ENCODE measurements around the gene TCTN3.
A peak's percentile ranks its signal among the peaks of the same experiment; 100 is the strongest.

The TCTN3 gene

DNA sequence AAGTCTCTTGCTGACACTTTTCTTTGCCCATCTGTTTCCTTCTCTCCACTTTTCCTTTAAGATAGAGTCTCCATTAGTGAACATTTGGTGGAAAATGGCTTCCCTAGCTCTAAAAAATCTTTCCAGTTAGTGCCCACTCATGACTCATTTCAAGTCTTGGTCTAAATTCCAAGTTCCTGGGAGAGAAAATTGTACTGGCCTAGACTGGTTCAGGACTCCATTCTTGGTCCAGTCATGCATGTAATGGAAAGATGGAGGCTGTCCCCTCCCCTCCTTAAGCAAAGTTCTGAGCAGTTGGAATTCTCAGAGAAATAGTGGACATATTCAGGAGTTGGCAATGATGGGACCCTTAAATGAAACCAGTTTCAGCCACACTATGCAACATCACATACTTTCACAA lies 33.4 kb downstream of the TCTN3 start:
- Histone ChIP-seq H3K18ac (ENCODE audit: low read length) (no peak overlapping the region), H4K5ac (ENCODE audit: low read length) (no peak overlapping the region), H3K56ac (ENCODE audit: low read length) (no peak overlapping the region), H3K27ac (ENCODE audit: low read depth, low read length) (no peak overlapping the region), H3K27me3 (ENCODE audit: insufficient read depth, low read length, poor library complexity) (no peaks in the 10 kb centered on the region), H3K36me3 (ENCODE audit: control insufficient read depth, insufficient read depth, low read length) (peaks cover 2% of the 10 kb centered on the region), H2AK5ac (ENCODE audit: low read length) (no peak overlapping the region), H3K9ac (ENCODE audit: low read length) (no peak overlapping the region), H2BK5ac (ENCODE audit: low read length) (no peak overlapping the region), H3K4me2 (ENCODE audit: low read length) (no peak overlapping the region), H2BK120ac (ENCODE audit: low read depth, low read length) (no peak overlapping the region), H2BK15ac (replicated peaks; ENCODE audit: low read depth) (no peak overlapping the region), H4K8ac (ENCODE audit: low read depth, low read length) (no peak overlapping the region), H3K79me2 (ENCODE audit: control insufficient read depth, insufficient read depth, low read length) (peaks cover 8% of the 10 kb centered on the region), H3K4ac (ENCODE audit: low read depth, low read length) (no peak overlapping the region), H3K79me1 (ENCODE audit: low read length) (no peaks in the 10 kb centered on the region), H3K23ac (ENCODE audit: low read length) (no peak overlapping the region), H3K4me3 (ENCODE audit: low read length) (no peak overlapping the region), H3K4me1 (ENCODE audit: control insufficient read depth, low read depth, low read length) (no peaks in the 10 kb centered on the region)
- DNase-seq, result no peak

DNA sequence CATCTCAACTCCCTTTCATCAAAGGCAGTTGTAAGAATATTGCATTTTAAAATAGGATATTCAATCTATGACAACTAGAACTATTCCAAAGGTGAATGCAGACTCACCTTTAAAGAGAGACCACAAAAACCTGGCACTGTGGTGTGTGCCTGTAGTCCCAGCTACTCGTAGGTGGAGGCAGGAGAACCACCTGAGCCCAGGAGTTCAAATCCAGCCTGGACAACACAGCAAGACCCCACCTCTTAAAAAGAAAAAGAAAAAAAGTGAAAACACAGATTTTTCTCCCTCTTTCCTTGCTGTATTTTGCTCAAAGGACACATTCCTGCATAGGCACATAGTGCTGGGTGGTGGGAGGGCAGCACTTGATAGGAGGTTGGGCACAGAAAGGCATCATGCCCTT lies 36.5 kb downstream of the TCTN3 start:
- no peak for DNase-seq

DNA sequence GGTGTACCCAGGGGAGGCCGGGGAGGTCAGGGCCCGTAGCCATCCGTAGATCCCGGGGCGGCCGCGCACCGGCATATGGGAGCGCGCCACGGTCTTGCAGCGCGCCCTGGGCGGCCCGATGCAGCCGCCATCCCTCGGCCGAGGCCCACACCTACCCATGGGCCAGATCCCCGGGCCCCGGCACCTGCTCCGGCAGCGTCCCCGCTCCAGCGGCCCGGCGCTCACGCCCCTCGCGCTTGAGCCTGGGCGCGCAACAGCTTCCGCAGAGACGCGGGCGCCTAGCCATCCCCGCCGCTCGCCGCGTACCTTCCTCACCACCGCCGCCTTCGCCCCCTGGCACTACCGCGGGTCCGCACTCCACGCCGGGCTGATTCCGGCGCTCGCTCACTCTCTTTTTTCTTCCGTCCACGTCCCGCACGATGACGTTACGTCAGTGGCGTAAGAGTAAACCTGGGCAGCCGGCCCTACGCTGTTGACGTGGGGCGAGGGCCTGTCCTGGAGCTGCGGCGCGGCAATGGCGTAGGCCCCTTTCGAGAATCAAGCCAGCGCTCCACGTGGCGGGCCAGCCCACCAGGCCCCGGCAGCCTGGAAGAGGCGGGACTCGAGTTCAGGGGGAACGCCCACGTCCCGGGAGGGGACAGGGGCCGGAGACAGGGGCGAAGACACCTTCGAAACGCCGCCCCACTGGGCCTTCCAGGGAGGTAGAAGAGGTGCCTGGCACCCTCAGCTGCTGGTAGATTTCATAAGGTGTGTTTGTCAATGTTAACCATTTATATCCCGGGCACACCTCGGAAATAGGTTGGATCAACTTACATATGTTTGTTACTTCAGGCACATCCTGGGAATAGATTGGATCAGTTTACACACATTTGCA lies 37.2 kb downstream of the TCTN3 start, which contains the start of gene ALDH18A1:
Gene ALDH18A1, minus strand, starts transcription at position 421 of the 874 bp plus-strand sequence. CDS start 3,334 bp downstream, outside the sequence.
- Histone ChIP-seq H3K23ac (ENCODE audit: low read length) (peak within 1 kb of the TSS; percentile 48), H3K4ac (ENCODE audit: low read depth, low read length) (peak within 1 kb of the TSS; percentile 22), H3K27ac (ENCODE audit: low read depth, low read length) (no peak within 1 kb of the TSS), H3K4me3 (ENCODE audit: low read length) (peak within 1 kb of the TSS; percentile 83), H4K8ac (ENCODE audit: low read depth, low read length) (no peak within 1 kb of the TSS), H3K36me3 (ENCODE audit: control insufficient read depth, insufficient read depth, low read length) (peaks cover 1% of the 10 kb centered on the region), H3K79me1 (ENCODE audit: low read length) (peaks cover 4% of the 10 kb centered on the region), H3K4me2 (ENCODE audit: low read length) (peak within 1 kb of the TSS; percentile 86), H2BK5ac (ENCODE audit: low read length) (no peak within 1 kb of the TSS), H3K79me2 (ENCODE audit: control insufficient read depth, insufficient read depth, low read length) (peaks cover 16% of the 10 kb centered on the region), H2BK120ac (ENCODE audit: low read depth, low read length) (no peak within 1 kb of the TSS), H2AK5ac (ENCODE audit: low read length) (no peak within 1 kb of the TSS), H4K5ac (ENCODE audit: low read length) (no peak within 1 kb of the TSS), H3K4me1 (ENCODE audit: control insufficient read depth, low read depth, low read length) (no peaks in the 10 kb centered on the region), H3K56ac (ENCODE audit: low read length) (peak within 1 kb of the TSS; percentile 93), H3K9ac (ENCODE audit: low read length) (peak within 1 kb of the TSS; percentile 82), H3K18ac (ENCODE audit: low read length) (peak within 1 kb of the TSS; percentile 29), H2BK15ac (replicated peaks; ENCODE audit: low read depth) (no peak within 1 kb of the TSS), H3K27me3 (ENCODE audit: insufficient read depth, low read length, poor library complexity) (no peaks in the 10 kb centered on the region)
- peak; percentile 92 for DNase-seq
- no CpG with 5 or more reads among the region's 83 CpGs for whole genome bisulfite sequencing (ENCODE audit: extremely low coverage, insufficient coverage, low lambda C conversion rate)

More for the DNA sequence above, 36.5 kb downstream of the TCTN3 start:
- Histone ChIP-seq H3K27ac (ENCODE audit: low read depth, low read length) (no peak overlapping the region), H3K56ac (ENCODE audit: low read length) (peak overlapping the region; percentile 70), H3K4me2 (ENCODE audit: low read length) (no peak overlapping the region), H3K4me1 (ENCODE audit: control insufficient read depth, low read depth, low read length) (no peaks in the 10 kb centered on the region), H4K5ac (ENCODE audit: low read length) (no peak overlapping the region), H3K4ac (ENCODE audit: low read depth, low read length) (no peak overlapping the region), H3K18ac (ENCODE audit: low read length) (no peak overlapping the region), H2BK15ac (replicated peaks; ENCODE audit: low read depth) (no peak overlapping the region), H3K23ac (ENCODE audit: low read length) (no peak overlapping the region), H3K79me1 (ENCODE audit: low read length) (peaks cover 4% of the 10 kb centered on the region), H3K9ac (ENCODE audit: low read length) (peak overlapping the region; percentile 47), H3K27me3 (ENCODE audit: insufficient read depth, low read length, poor library complexity) (no peaks in the 10 kb centered on the region), H2BK120ac (ENCODE audit: low read depth, low read length) (no peak overlapping the region), H3K79me2 (ENCODE audit: control insufficient read depth, insufficient read depth, low read length) (peaks cover 16% of the 10 kb centered on the region), H3K36me3 (ENCODE audit: control insufficient read depth, insufficient read depth, low read length) (no peaks in the 10 kb centered on the region), H2AK5ac (ENCODE audit: low read length) (no peak overlapping the region), H2BK5ac (ENCODE audit: low read length) (no peak overlapping the region), H3K4me3 (ENCODE audit: low read length) (no peak overlapping the region), H4K8ac (ENCODE audit: low read depth, low read length) (no peak overlapping the region)
- no CpG with 5 or more reads among the region's 1 CpG for WGBS (ENCODE audit: extremely low coverage, insufficient coverage, low lambda C conversion rate)

DNA sequence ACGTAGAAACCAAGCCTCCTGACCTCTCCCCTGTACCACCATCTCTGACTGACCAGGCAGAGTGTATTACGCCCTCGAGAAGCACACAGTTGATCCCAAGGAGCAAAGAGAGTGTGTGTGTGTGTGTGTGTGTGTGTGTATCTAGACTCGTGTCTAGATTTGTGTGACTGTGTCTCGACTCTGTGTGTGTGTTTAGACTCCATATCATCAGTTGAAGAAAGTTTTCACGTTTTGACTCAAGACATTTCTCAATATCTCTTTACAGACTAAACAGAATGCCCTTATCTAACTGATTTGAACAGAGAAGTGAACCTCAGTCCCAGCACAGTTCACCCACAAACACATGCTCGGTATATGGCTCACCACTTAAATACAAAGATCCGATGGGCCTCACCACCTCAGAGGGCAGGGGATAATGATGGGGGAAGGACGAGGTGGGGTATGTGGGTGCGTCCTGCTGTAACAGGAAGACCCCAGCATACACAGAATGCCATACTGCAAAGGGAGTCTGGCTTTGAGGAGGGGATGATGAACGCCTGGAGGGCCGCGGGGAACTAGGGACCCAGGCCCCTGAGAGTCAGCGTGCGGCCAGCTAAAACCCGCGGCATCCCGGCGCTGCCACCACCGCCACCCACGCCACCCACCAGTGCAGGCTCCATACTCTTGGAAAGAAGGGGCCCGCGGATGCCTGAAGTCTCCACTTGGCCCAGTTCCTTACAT lies 38.0 kb downstream of the TCTN3 start:
- Histone ChIP-seq H2AK5ac (ENCODE audit: low read length) (no peak overlapping the region), H3K4me2 (ENCODE audit: low read length) (peak overlapping the region; percentile 86), H3K79me1 (ENCODE audit: low read length) (peaks cover 6% of the 10 kb centered on the region), H4K5ac (ENCODE audit: low read length) (no peak overlapping the region), H2BK120ac (ENCODE audit: low read depth, low read length) (no peak overlapping the region), H4K8ac (ENCODE audit: low read depth, low read length) (no peak overlapping the region), H3K4me3 (ENCODE audit: low read length) (peak overlapping the region; percentile 83), H3K27me3 (ENCODE audit: insufficient read depth, low read length, poor library complexity) (no peaks in the 10 kb centered on the region), H3K18ac (ENCODE audit: low read length) (peak overlapping the region; percentile 29), H3K36me3 (ENCODE audit: control insufficient read depth, insufficient read depth, low read length) (peaks cover 3% of the 10 kb centered on the region), H3K27ac (ENCODE audit: low read depth, low read length) (no peak overlapping the region), H3K4me1 (ENCODE audit: control insufficient read depth, low read depth, low read length) (no peaks in the 10 kb centered on the region), H3K9ac (ENCODE audit: low read length) (peak overlapping the region; percentile 82), H3K56ac (ENCODE audit: low read length) (peak overlapping the region; percentile 93), H2BK15ac (replicated peaks; ENCODE audit: low read depth) (no peak overlapping the region), H2BK5ac (ENCODE audit: low read length) (no peak overlapping the region), H3K79me2 (ENCODE audit: control insufficient read depth, insufficient read depth, low read length) (peaks cover 16% of the 10 kb centered on the region), H3K23ac (ENCODE audit: low read length) (peak overlapping the region; percentile 48), H3K4ac (ENCODE audit: low read depth, low read length) (peak overlapping the region; percentile 22)
- peak; percentile 41 for DNase-seq
- no CpG with 5 or more reads among the region's 23 CpGs for WGBS (ENCODE audit: extremely low coverage, insufficient coverage, low lambda C conversion rate)

DNA sequence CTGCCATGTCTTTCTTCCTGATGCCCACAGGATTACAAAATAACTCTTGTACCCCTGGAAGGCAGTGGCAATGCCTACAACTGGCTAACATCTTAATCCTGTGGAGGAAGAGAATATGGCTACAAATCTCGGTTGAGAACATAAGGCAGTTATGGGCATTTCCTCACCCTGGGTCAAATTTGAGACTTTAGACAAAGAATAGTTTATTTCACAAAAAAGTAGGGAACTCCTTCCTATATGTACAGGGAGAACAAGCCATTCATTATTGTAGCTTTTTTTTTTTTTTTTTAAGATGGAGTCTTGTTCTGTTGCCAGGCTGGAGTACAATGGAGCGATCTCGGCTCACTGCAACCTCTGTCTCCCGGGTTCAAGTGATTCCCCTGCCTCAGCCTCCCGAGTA lies 39.8 kb downstream of the TCTN3 start:
- H2BK120ac ChIP-seq (ENCODE audit: low read depth, low read length), result no peak overlapping the region
- no peak overlapping the region for H2BK15ac ChIP-seq (replicated peaks; ENCODE audit: low read depth)
- no peaks in the 10 kb centered on the region for H3K4me1 ChIP-seq (ENCODE audit: control insufficient read depth, low read depth, low read length)
- H3K9ac ChIP-seq (ENCODE audit: low read length), result no peak overlapping the region
- H2BK5ac ChIP-seq (ENCODE audit: low read length), result no peak overlapping the region
- no peak overlapping the region for H3K4me3 ChIP-seq (ENCODE audit: low read length)
- H3K36me3 ChIP-seq (ENCODE audit: control insufficient read depth, insufficient read depth, low read length), result peaks cover 3% of the 10 kb centered on the region
- H3K79me1 ChIP-seq (ENCODE audit: low read length), result peaks cover 6% of the 10 kb centered on the region
- H3K56ac ChIP-seq (ENCODE audit: low read length), result no peak overlapping the region
- H3K4me2 ChIP-seq (ENCODE audit: low read length), result no peak overlapping the region
- no CpG with 5 or more reads among the region's 5 CpGs for WGBS (ENCODE audit: extremely low coverage, insufficient coverage, low lambda C conversion rate)
- no peak overlapping the region for H3K27ac ChIP-seq (ENCODE audit: low read depth, low read length)
- H2AK5ac ChIP-seq (ENCODE audit: low read length), result no peak overlapping the region
- H3K4ac ChIP-seq (ENCODE audit: low read depth, low read length), result no peak overlapping the region
- H4K5ac ChIP-seq (ENCODE audit: low read length), result no peak overlapping the region
- H3K79me2 ChIP-seq (ENCODE audit: control insufficient read depth, insufficient read depth, low read length), result peaks cover 16% of the 10 kb centered on the region
- H3K18ac ChIP-seq (ENCODE audit: low read length), result no peak overlapping the region
- no peak for DNase-seq
- no peaks in the 10 kb centered on the region for H3K27me3 ChIP-seq (ENCODE audit: insufficient read depth, low read length, poor library complexity)
- no peak overlapping the region for H4K8ac ChIP-seq (ENCODE audit: low read depth, low read length)
- H3K23ac ChIP-seq (ENCODE audit: low read length), result no peak overlapping the region
